Measurements from ENCODE around the gene MYOZ2.

DNA sequence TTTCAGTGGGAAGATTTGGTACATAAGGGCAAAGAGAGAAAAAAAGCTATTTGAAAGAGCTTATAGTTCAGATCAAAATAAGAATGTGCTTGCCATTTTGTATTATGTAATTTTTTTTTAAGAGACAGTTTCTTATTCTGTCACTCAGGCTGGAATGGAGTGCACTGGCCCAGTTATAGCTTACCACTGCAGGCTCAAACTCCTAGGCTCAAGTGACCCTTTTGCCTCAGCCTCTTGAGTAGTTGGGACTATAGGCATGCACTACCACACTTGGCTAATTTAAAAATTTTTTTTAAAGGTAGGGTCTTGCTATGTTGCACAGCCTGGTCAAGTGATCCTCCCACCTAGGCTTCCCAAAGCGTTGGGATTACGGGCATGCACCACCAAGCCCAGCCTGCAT lies 54.7 kb downstream of the MYOZ2 start:
- TF ChIP-seq, protein P1, sequence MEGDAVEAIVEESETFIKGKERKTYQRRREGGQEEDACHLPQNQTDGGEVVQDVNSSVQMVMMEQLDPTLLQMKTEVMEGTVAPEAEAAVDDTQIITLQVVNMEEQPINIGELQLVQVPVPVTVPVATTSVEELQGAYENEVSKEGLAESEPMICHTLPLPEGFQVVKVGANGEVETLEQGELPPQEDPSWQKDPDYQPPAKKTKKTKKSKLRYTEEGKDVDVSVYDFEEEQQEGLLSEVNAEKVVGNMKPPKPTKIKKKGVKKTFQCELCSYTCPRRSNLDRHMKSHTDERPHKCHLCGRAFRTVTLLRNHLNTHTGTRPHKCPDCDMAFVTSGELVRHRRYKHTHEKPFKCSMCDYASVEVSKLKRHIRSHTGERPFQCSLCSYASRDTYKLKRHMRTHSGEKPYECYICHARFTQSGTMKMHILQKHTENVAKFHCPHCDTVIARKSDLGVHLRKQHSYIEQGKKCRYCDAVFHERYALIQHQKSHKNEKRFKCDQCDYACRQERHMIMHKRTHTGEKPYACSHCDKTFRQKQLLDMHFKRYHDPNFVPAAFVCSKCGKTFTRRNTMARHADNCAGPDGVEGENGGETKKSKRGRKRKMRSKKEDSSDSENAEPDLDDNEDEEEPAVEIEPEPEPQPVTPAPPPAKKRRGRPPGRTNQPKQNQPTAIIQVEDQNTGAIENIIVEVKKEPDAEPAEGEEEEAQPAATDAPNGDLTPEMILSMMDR (IDR thresholded peaks at IDR 0.05) = no peak
- TF ChIP-seq EP300 (IDR thresholded peaks at IDR 0.05) (no peak), POLR2A (IDR thresholded peaks at IDR 0.05) (no peak), POLR2AphosphoS5 (IDR thresholded peaks at IDR 0.05) (no peak)
